Activated CD8-positive, alpha-beta memory T cell treated with anti-CD3 and anti-CD28 coated beads for 24 hours (primary cell): ENCODE results near the gene CETP.
"Not testable (repeated sequence)": the region's sequence is repeated elsewhere in the genome, so short reads cannot be mapped to it uniquely, and the experiment has no call there.

Experiments used
- DNase-seq: peaks from one replicate; pipeline ENCODE4 v3.0.0-alpha.2; 2020

The CETP gene

GRCh38 chr16:56982695-56983094, 20.9 kb downstream of the CETP start:
- no peak for DNase-seq

- no peak for DNase-seq
Observed at GRCh38 chr16:56983211-56983751, 21.5 kb downstream of the CETP start.

- DNase-seq, result no peak
Observed at GRCh38 chr16:56984639-56985038, 22.9 kb downstream of the CETP start.

GRCh38 chr16:56985288-56985961, 23.7 kb downstream of the CETP start:
- no peak for DNase-seq

- DNase-seq, result no peak
Observed at GRCh38 chr16:56985962-56986360, 24.2 kb downstream of the CETP start.

- no peak for DNase-seq
Observed at GRCh38 chr16:56986361-56986760, 24.6 kb downstream of the CETP start.

GRCh38 chr16:56986908-56987307, 25.2 kb downstream of the CETP start:
- DNase-seq, result not testable (repeated sequence)

GRCh38 chr16:56987692-56988091, 25.9 kb downstream of the CETP start:
- DNase-seq, result no peak

- DNase-seq, result no peak
Observed at GRCh38 chr16:56988161-56988947, 26.6 kb downstream of the CETP start.

- DNase-seq, result peak; percentile 95
Observed at GRCh38 chr16:56988948-56989945, 27.5 kb downstream of the CETP start, which contains the start of gene NLRC5. Gene NLRC5 (plus strand): TSS chr16:56989557. CDS start chr16:57020713, 31,156 bp downstream.

- DNase-seq, result no peak
Observed at GRCh38 chr16:56989988-56990387, 28.2 kb downstream of the CETP start.

- DNase-seq, result no peak
Observed at GRCh38 chr16:56990407-56991286, 28.9 kb downstream of the CETP start.

GRCh38 chr16:56992431-56992830, 30.7 kb downstream of the CETP start:
- not testable (repeated sequence) for DNase-seq

GRCh38 chr16:56993204-56993603, 31.5 kb downstream of the CETP start:
- no peak for DNase-seq

GRCh38 chr16:56994311-56994710, 32.6 kb downstream of the CETP start:
- no peak for DNase-seq

GRCh38 chr16:56995136-56995805, 33.5 kb downstream of the CETP start:
- no peak for DNase-seq

- DNase-seq, result no peak
Observed at GRCh38 chr16:56997264-56997663, 35.5 kb downstream of the CETP start.

GRCh38 chr16:56997931-56998330, 36.2 kb downstream of the CETP start:
- DNase-seq, result no peak

- no peak for DNase-seq
Observed at GRCh38 chr16:56998352-56998751, 36.6 kb downstream of the CETP start.

- no peak for DNase-seq
Observed at GRCh38 chr16:56998861-56999260, 37.1 kb downstream of the CETP start.
